Nephron progenitor cell (in vitro differentiated cells): ENCODE data around the gene NRF1.

Source experiments
- DNase-seq: peaks from one replicate; pipeline ENCODE4 v3.0.0; 2021
- H3K27ac Mint-ChIP-seq: 2 replicates; pipeline ENCODE4 v1.8.0; 2021; ENCODE audit warnings: mild to moderate bottlenecking, moderate library complexity, mixed read lengths
- H3K27me3 Mint-ChIP-seq: 2 replicates; pipeline ENCODE4 v1.8.0; 2021; ENCODE audit warnings: mild to moderate bottlenecking, low read depth, mixed read lengths; ENCODE audit not compliant: poor library complexity
- H3K36me3 Mint-ChIP-seq: 2 replicates; pipeline ENCODE4 v1.8.0; 2021; ENCODE audit warnings: low read depth, mixed read lengths
- H3K4me1 Mint-ChIP-seq: 2 replicates; pipeline ENCODE4 v1.8.0; 2021; ENCODE audit warnings: mixed read lengths
- H3K4me3 Mint-ChIP-seq: 2 replicates; pipeline ENCODE4 v1.8.0; 2021; ENCODE audit warnings: mild to moderate bottlenecking, moderate library complexity, mixed read lengths
- H3K9me3 Mint-ChIP-seq: 2 replicates; pipeline ENCODE4 v1.8.0; 2021; ENCODE audit warnings: mild to moderate bottlenecking, moderate library complexity, mixed read lengths
- CTCF ChIP-seq: fragments of 200-600 bp; sonication (generic); IDR thresholded peaks from 2 replicates; pipeline ENCODE4 v1.5.0; 2021; ENCODE audit warnings: antibody characterized with exemption

Gene NRF1

DNA sequence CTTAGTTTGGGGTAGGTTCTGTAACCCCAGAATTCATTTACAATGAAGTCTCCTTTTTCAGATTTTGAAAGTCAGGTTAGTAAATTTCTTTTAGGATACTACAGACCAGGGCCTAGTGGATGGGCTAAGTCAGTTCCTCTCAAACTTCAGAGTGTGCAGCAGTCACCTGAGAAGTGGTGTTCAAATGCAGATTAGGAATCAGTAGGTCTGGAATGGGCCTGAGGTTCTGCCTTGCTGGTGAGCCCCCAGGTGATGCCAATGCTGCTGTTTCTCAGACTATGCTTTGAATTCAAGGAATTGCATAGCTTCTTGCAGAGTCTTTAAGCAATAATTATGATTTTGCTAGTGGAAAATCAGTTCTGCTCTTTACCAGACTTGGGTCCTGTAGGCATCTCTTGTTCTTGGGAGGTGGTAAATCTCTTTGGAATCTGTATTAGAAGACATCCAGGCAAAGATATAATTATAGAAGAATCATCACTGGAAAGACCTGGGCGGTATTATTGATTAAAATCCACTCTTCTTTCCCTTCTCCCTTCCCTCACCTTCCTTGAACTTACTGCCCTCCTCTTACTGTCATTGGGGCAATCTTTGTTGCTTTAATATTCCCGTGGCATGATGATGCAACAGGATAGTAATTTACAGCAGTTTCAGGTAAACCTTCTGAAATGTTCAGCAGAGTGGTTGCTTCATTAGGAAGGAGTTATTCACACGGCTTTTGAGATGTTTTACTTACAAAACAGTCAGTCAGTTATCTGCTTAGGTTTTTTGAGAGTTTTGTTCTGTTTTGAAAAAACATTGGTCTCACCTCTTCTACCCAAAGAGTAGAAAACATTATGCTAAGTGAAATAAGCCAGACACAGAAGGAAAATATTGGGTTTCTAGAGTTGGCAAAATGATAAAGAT, 87.2 kb downstream of the NRF1 start:
- no peak for DNase-seq
- Mint-ChIP-seq H3K27me3 (no peaks in the 10 kb centered on the region), H3K4me1 (peaks cover 7% of the 10 kb centered on the region), H3K27ac (peak overlapping the region; percentile 45), H3K36me3 (peaks cover 12% of the 10 kb centered on the region), H3K4me3 (no peak overlapping the region), H3K9me3 (no peaks in the 10 kb centered on the region)
- TF ChIP-seq CTCF, result no peak

GRCh38 chr7:129702316-129702715, 90.8 kb downstream of the NRF1 start:
- no peaks in the 10 kb centered on the region for H3K27me3 Mint-ChIP-seq
- DNase-seq, result no peak
- peaks cover 21% of the 10 kb centered on the region for H3K36me3 Mint-ChIP-seq
- H3K9me3 Mint-ChIP-seq, result no peaks in the 10 kb centered on the region
- H3K27ac Mint-ChIP-seq, result no peak overlapping the region
- no peak for TF ChIP-seq CTCF
- H3K4me1 Mint-ChIP-seq, result peaks cover 7% of the 10 kb centered on the region
- H3K4me3 Mint-ChIP-seq, result no peak overlapping the region

GRCh38 chr7:129702761-129703338, 91.3 kb downstream of the NRF1 start:
- no peaks in the 10 kb centered on the region for H3K9me3 Mint-ChIP-seq
- H3K27me3 Mint-ChIP-seq, result no peaks in the 10 kb centered on the region
- peaks cover 21% of the 10 kb centered on the region for H3K36me3 Mint-ChIP-seq
- no peak for DNase-seq
- no peak overlapping the region for H3K4me3 Mint-ChIP-seq
- no peak for TF ChIP-seq CTCF
- no peak overlapping the region for H3K27ac Mint-ChIP-seq
- peaks cover 7% of the 10 kb centered on the region for H3K4me1 Mint-ChIP-seq

DNA sequence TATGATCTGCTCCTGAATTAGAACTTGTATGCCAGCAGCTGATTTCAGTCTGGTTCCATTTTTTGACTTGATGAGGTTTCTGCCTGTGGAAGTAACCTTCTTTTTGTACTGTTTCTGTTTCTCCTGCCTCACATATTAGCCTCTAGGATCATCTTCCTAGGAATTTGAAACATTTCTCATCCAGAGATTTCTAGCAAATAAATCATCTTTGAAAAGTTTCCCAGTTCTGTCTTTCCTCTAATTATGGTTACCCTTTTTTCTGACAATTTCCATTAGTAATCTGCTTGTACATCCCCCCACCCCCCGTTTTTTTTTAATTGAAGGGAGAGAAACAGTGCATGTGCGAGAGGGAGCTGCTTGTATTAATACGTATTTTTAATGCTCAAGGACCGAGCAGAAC, 92.2 kb downstream of the NRF1 start:
- no peak for DNase-seq
- Mint-ChIP-seq H3K9me3 (no peaks in the 10 kb centered on the region), H3K4me1 (peaks cover 7% of the 10 kb centered on the region), H3K4me3 (no peak overlapping the region), H3K27me3 (no peaks in the 10 kb centered on the region), H3K27ac (no peak overlapping the region), H3K36me3 (peaks cover 22% of the 10 kb centered on the region)
- TF ChIP-seq CTCF, result no peak

GRCh38 chr7:129707910-129708499, 96.5 kb downstream of the NRF1 start:
- Mint-ChIP-seq H3K27ac (no peak overlapping the region), H3K36me3 (peaks cover 55% of the 10 kb centered on the region), H3K4me1 (peaks cover 2% of the 10 kb centered on the region), H3K27me3 (no peaks in the 10 kb centered on the region), H3K4me3 (no peak overlapping the region), H3K9me3 (no peaks in the 10 kb centered on the region)
- TF ChIP-seq CTCF, result no peak
- DNase-seq, result no peak
